Fibroblast of villous mesenchyme (primary cell): ENCODE data around the gene SLC43A2. TPM values are rescaled to one million over a fixed set of nuclear protein-coding genes. Genes with fewer than 3 reads are reported as not detected.

ENCODE experiments used
- DNase-seq: peaks from one replicate; pipeline ENCODE4 v3.0.0-alpha.2; 2010; ENCODE audit warnings: low read depth
- H3K4me3 ChIP-seq: 2 replicates; pipeline ENCODE4 v1.5.1; 2011; ENCODE audit warnings: low read depth, mild to moderate bottlenecking, low read length
- CTCF ChIP-seq: IDR thresholded peaks from 2 replicates; pipeline ENCODE4 v1.5.1; 2012; ENCODE audit warnings: low read depth, mild to moderate bottlenecking, low read length; ENCODE audit not compliant: insufficient read depth
- total RNA-seq: library from RNA; depleted of rRNA; stranded (reverse); fragments of >200 nt; gene quantifications from 2 replicates; pipeline ENCODE4 v1.2.3, GENCODE V29; 2012

Gene SLC43A2
- total RNA-seq, 1 donor = 8.6 TPM

GRCh38 chr17:1640329-1641064, 11.9 kb upstream of the SLC43A2 start:
- DNase-seq = no peak
- TF ChIP-seq CTCF = no peak

GRCh38 chr17:1639549-1640180, 11.0 kb upstream of the SLC43A2 start:
- no peak overlapping the region for H3K4me3 ChIP-seq
- TF ChIP-seq CTCF = no peak
- DNase-seq = no peak

More at GRCh38 chr17:1640329-1641064, 11.9 kb upstream of the SLC43A2 start:
- no peak overlapping the region for H3K4me3 ChIP-seq

DNA sequence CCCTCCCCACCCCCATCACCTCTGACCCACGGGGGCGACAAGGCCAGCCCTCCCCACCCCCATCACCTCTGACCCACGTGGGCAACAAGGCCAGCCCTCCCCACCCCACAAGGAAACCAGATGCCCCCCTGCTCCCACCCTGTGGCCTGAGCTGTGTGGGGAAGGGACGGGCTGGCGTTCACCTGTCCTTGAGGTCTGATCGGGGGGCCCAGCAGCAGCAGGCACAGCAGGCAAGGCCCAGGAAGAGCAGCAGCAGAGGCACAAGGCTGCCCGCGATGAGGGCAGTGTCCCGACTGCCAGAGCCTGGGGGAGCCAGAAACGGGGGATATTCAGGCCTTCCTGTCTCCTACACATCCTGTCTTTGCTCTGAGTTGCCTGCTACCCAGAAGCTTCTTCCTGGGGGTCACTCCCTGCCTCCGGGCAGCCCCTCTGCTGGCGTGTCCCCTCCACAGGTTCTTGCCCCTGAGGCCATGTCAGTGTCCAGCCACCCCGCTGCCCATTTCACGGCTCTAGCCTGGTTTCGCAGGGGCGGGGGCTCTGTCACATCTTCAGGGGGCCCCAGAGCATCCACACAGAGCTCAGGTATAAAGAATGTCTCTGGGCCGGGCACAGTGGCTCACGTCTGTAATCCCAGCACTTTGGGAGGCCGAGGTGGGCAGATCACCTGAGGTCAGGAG, 10.1 kb upstream of the SLC43A2 start:
- no peak for TF ChIP-seq CTCF
- DNase-seq = no peak
- H3K4me3 ChIP-seq = no peak overlapping the region

GRCh38 chr17:1638171-1638590, 9.5 kb upstream of the SLC43A2 start:
- no peak for TF ChIP-seq CTCF
- DNase-seq = no peak
- H3K4me3 ChIP-seq = no peak overlapping the region

DNA sequence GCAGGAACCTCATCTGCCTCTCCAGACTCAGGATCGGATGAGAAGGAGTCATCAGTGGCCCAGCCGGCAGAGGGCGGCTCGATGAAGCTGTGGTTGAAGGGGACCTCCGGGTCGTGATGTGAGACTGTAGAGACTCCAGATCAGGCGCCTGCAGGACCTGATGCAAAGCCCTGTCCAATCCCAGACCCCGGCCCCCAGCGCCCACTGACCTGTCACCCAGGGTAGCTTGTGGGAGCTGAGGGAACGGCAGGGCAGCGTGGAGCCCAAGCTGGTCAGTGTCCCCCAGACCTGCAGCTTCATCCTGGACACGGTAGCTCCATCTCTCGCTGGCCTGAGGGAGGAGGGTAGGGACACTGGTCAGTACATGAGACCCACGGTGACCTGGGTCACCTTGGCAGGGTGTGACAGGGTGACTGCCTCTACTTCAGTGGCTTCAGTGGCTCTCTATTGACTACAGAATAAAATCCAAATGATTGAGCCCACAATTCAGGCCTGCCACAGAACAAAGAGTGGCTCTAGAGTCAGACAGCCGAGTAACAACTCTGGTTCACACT, 8.2 kb upstream of the SLC43A2 start:
- no peak for DNase-seq

More for the DNA sequence above, 8.2 kb upstream of the SLC43A2 start:
- no peak for TF ChIP-seq CTCF
- no peak overlapping the region for H3K4me3 ChIP-seq
